Vagina (tissue), 2 donors: ENCODE results near the gene CENPX.

ENCODE experiments used
- CTCF ChIP-seq, 3 experiments: fragments of 450-650 bp in 2 of 3; fragments of 200-600 bp in 1 of 3; sonication (generic) in 1 of 3; IDR thresholded peaks; one replicate each; pipeline ENCODE4 v1.5.1; 2017 to 2019; ENCODE audit warnings: antibody characterized with exemption in 3 of 3, mild to moderate bottlenecking in 2 of 3, moderate library complexity in 2 of 3
- POLR2A ChIP-seq, 2 donors: fragments of 450-650 bp; IDR thresholded peaks; one replicate each; pipeline ENCODE4 v1.6.1; 2017; ENCODE audit warnings: antibody characterized with exemption in 2 of 2, mild to moderate bottlenecking in 2 of 2, moderate library complexity in 2 of 2
- POLR2AphosphoS5 ChIP-seq, 2 donors: sonication (generic); formaldehyde crosslinking; IDR thresholded peaks; one replicate each; pipeline ENCODE4 v1.9.0; 2017; ENCODE audit warnings: antibody characterized with exemption in 2 of 2, mild to moderate bottlenecking in 2 of 2, low read depth in 1 of 2; ENCODE audit not compliant: insufficient read depth in 1 of 2

GRCh38 chr17:82007228-82007494, 15.5 kb downstream of the CENPX start:
- TF ChIP-seq CTCF (IDR thresholded peaks at IDR 0.05) (no peak), POLR2AphosphoS5 (IDR thresholded peaks at IDR 0.05; ENCODE audit: insufficient read depth in 1 of 2, low read depth in 1 of 2) (no peak), POLR2A (IDR thresholded peaks at IDR 0.05) (no peak)
